Lung microvascular endothelial cell (primary cell): ENCODE measurements around the gene AGPAT4. TPM values are rescaled to one million over a fixed set of nuclear protein-coding genes. Genes with fewer than 3 reads are reported as not detected.
"Not testable (repeated sequence)": the region's sequence is repeated elsewhere in the genome, so short reads cannot be mapped to it uniquely, and the experiment has no call there.

Source experiments
- DNase-seq, 2 donors: peaks; one replicate each; pipeline versions ENCODE4 v3.0.0 to v3.0.0-alpha.2; 2010; ENCODE audit warnings: low read depth in 2 of 2
- total RNA-seq: library from RNA; depleted of rRNA; stranded (reverse); fragments of >200 nt; gene quantifications from 2 replicates; pipeline ENCODE4 v1.2.1, GENCODE V29; 2014

Gene AGPAT4
- total RNA-seq, 1 donor from 2014 or later: 15.9 TPM

- DNase-seq: peak in 1 of 2 donors; percentile 17
Observed at GRCh38 chr6:161204866-161205557, 68.8 kb downstream of the AGPAT4 start.

GRCh38 chr6:161200610-161201370, 73.1 kb downstream of the AGPAT4 start:
- DNase-seq: peak in 1 of 2 donors; percentile 17

GRCh38 chr6:161199850-161200249, 74.0 kb downstream of the AGPAT4 start:
- DNase-seq: no peak

GRCh38 chr6:161198783-161199460, 74.9 kb downstream of the AGPAT4 start:
- DNase-seq: no peak

- no peak for DNase-seq
Observed at GRCh38 chr6:161198176-161198575, 75.7 kb downstream of the AGPAT4 start.

- DNase-seq: no peak
Observed at GRCh38 chr6:161195386-161195785, 78.5 kb downstream of the AGPAT4 start.

- DNase-seq: no peak
Observed at GRCh38 chr6:161194374-161194773, 79.5 kb downstream of the AGPAT4 start.

- no peak for DNase-seq
Observed at GRCh38 chr6:161192636-161193411, 81.0 kb downstream of the AGPAT4 start.

- DNase-seq: no peak
Observed at GRCh38 chr6:161191671-161192070, 82.2 kb downstream of the AGPAT4 start.

GRCh38 chr6:161191007-161191406, 82.9 kb downstream of the AGPAT4 start:
- DNase-seq: no peak

- peak; percentile 24 to 55 for DNase-seq
Observed at GRCh38 chr6:161189891-161190290, 84.0 kb downstream of the AGPAT4 start.

GRCh38 chr6:161188547-161189465, 85.1 kb downstream of the AGPAT4 start:
- no peak for DNase-seq

GRCh38 chr6:161186173-161186769, 87.6 kb downstream of the AGPAT4 start:
- DNase-seq: peak in 1 of 2 donors; percentile 73

- no peak for DNase-seq
Observed at GRCh38 chr6:161181121-161181520, 92.7 kb downstream of the AGPAT4 start.

GRCh38 chr6:161178155-161178554, 95.7 kb downstream of the AGPAT4 start:
- DNase-seq: not testable (repeated sequence)

GRCh38 chr6:161176428-161176827, 97.4 kb downstream of the AGPAT4 start:
- DNase-seq: not testable (repeated sequence)

- not testable (repeated sequence) for DNase-seq
Observed at GRCh38 chr6:161172769-161173168, 101.1 kb downstream of the AGPAT4 start.

GRCh38 chr6:161171207-161171606, 102.7 kb downstream of the AGPAT4 start:
- no peak for DNase-seq

GRCh38 chr6:161169696-161170095, 104.2 kb downstream of the AGPAT4 start:
- DNase-seq: peak; percentile 28 to 83

- DNase-seq: no peak
Observed at GRCh38 chr6:161169035-161169434, 104.8 kb downstream of the AGPAT4 start.
